Measurements from ENCODE around the gene ZNF253.
"Not testable (repeated sequence)": the region's sequence is repeated elsewhere in the genome, so short reads cannot be mapped to it uniquely, and the experiment has no call there.

The ZNF253 gene

DNA sequence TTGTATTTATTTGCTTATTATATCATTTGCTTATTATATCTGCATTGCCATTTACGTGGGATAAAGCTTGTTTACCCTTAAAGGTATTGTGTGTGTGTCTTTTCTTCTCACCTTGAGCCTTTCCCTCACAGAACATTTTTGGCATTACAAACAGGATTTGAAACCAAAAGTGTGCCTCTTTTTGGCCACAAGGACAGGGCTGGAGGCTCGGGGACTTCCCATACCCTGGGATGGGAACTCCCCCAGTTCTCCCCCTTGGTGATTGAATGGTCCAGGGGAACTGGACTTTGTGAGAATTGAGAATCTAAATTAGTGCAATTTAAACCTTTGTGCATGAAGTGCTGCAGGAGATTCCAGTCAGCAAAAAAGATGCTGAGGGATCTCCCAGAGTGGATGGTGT, 41.8 kb upstream of the ZNF253 start:
- Histone ChIP-seq H3K27me3 (no peaks in the 10 kb centered on the region), H3K27ac (no peak overlapping the region), H3K36me3 (no peaks in the 10 kb centered on the region), H3K4me1 (peaks cover 0 to 19% (median 9%) of the 10 kb centered on the region in 4 donors), H3K9me3 (peaks cover 0 to 9% (median 0%) of the 10 kb centered on the region in 3 donors), H3K4me3 (no peak overlapping the region)
- TF ChIP-seq CTCF (IDR thresholded peaks at IDR 0.05): no peak
- no peak for DNase-seq
- intact Hi-C loops (cut with DNase I; ENCODE audit: low total_unique reads): loop anchor here (5.0 kb wide), 1 partner anchor 43 kb away; the partner anchor contains the start of gene ZNF253

DNA sequence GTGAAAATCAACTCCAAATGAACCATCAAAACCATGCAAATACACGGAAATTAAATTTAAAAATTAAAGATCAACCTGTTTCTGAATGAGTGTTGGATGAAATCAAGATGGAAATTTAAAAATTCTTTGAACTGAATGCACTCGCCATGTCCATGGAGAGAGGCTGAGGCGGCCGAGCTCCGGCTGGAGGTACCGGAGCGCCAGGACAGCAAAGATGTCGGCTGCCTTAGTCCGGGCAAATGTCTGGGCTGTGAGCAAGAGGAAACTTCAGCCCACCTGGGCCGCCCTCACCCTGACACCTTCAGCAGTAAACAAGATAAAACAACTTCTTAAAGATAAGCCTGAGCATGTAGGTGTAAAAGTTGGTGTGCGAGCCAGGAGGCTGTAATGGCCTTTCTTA, 38.8 kb upstream of the ZNF253 start:
- intact Hi-C loops (cut with DNase I; ENCODE audit: low total_unique reads): no loop called here
- peaks cover 4 to 36% (median 20%) of the 10 kb centered on the region in 3 donors for H3K9me3 ChIP-seq
- no peaks in the 10 kb centered on the region for H3K27me3 ChIP-seq
- no peaks in the 10 kb centered on the region for H3K4me1 ChIP-seq
- DNase-seq: no peak
- H3K36me3 ChIP-seq: peaks cover 0 to 3% (median 0%) of the 10 kb centered on the region in 3 donors
- no peak overlapping the region for H3K27ac ChIP-seq
- H3K4me3 ChIP-seq: no peak overlapping the region
- no peak for TF ChIP-seq CTCF (IDR thresholded peaks at IDR 0.05)

GRCh38 chr19:19835560-19836038, 30.1 kb upstream of the ZNF253 start:
- Histone ChIP-seq H3K27ac (no peak overlapping the region), H3K4me3 (no peak overlapping the region), H3K9me3 (peaks cover 11 to 73% (median 51%) of the 10 kb centered on the region in 3 donors), H3K27me3 (no peaks in the 10 kb centered on the region), H3K4me1 (no peaks in the 10 kb centered on the region), H3K36me3 (peaks cover 0 to 5% (median 3%) of the 10 kb centered on the region in 3 donors)
- no peak for TF ChIP-seq CTCF (IDR thresholded peaks at IDR 0.05)
- intact Hi-C loops (cut with DNase I; ENCODE audit: low total_unique reads): no loop called here
- no peak for DNase-seq

DNA sequence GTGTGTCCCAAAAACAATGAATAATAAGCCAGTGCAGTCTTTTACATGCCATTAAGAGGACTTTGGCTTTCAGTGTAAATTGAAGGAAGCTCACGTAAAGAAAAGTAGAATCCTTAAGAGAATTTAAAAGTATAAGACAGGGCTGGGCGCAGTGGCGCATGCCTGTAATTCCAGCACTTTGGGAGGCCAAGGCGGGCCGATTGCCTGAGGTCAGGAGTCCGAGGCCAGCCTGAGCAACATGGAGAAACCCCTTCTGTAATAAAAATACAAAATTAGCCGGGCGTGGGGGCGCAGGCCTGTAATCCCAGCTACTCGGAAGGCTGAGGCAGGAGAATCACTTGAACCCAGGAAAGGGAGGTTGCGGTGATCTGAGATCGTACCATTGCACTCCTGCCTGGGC, 17.9 kb upstream of the ZNF253 start:
- no peaks in the 10 kb centered on the region for H3K4me1 ChIP-seq
- no peaks in the 10 kb centered on the region for H3K36me3 ChIP-seq
- no peaks in the 10 kb centered on the region for H3K27me3 ChIP-seq
- no peak overlapping the region for H3K27ac ChIP-seq
- TF ChIP-seq CTCF (IDR thresholded peaks at IDR 0.05): no peak
- DNase-seq: no peak
- intact Hi-C loops (cut with DNase I; ENCODE audit: low total_unique reads): no loop called here
- no peak overlapping the region for H3K4me3 ChIP-seq
- peaks cover 0 to 5% (median 0%) of the 10 kb centered on the region in 3 donors for H3K9me3 ChIP-seq

GRCh38 chr19:19849056-19849455, 16.6 kb upstream of the ZNF253 start:
- intact Hi-C loops (cut with DNase I; ENCODE audit: low total_unique reads): no loop called here
- DNase-seq: no peak
- Histone ChIP-seq H3K36me3 (no peaks in the 10 kb centered on the region), H3K27me3 (no peaks in the 10 kb centered on the region), H3K4me1 (no peaks in the 10 kb centered on the region), H3K4me3 (no peak overlapping the region), H3K9me3 (no peaks in the 10 kb centered on the region), H3K27ac (no peak overlapping the region)
- TF ChIP-seq CTCF (IDR thresholded peaks at IDR 0.05): no peak

GRCh38 chr19:19851740-19852139, 13.9 kb upstream of the ZNF253 start:
- H3K27ac ChIP-seq; H3K27me3 ChIP-seq; intact Hi-C loops (cut with DNase I; ENCODE audit: low total_unique reads); H3K9me3 ChIP-seq; DNase-seq; H3K36me3 ChIP-seq; H3K4me3 ChIP-seq; H3K4me1 ChIP-seq: not testable (repeated sequence)
